C4-2B (cell line): ENCODE data around the gene SUMF2.

Experiments used
- CTCF ChIP-seq: fragments of 450-650 bp; conservative IDR thresholded peaks from 2 replicates; pipeline ENCODE4 v1.5.1; 2017; ENCODE audit warnings: mild to moderate bottlenecking
- ZFX ChIP-seq: fragments of 450-650 bp; IDR thresholded peaks from 2 replicates; pipeline ENCODE4 v1.6.1; 2017

DNA sequence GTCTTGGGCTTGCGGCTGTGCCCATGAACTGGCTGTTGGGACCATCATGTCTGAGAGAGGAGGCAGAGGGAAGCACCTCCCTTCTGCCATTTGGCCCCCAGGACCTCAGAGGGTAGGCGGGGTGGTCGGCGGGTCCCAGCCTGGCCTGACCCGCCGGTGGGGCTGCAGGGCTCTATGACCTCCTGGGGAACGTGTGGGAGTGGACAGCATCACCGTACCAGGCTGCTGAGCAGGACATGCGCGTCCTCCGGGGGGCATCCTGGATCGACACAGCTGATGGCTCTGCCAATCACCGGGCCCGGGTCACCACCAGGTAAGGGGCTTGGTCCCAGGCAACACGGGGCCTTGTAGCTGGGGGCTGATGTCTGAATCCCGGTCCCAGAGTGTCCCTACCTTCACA, 14.1 kb downstream of the SUMF2 start:
- TF ChIP-seq CTCF, result no peak
- TF ChIP-seq ZFX, result no peak
